ENCODE measurements around the gene DEPP1. TPM values are rescaled to one million over a fixed set of nuclear protein-coding genes. Genes with fewer than 3 reads are reported as not detected.
A peak's percentile ranks its signal among the peaks of the same experiment; 100 is the strongest.

DEPP1 gene
- total and polyA plus RNA-seq, 2 of the 4 experiments (the other 2 are of a cell fraction), result 13.6 to 30.0 TPM

DNA sequence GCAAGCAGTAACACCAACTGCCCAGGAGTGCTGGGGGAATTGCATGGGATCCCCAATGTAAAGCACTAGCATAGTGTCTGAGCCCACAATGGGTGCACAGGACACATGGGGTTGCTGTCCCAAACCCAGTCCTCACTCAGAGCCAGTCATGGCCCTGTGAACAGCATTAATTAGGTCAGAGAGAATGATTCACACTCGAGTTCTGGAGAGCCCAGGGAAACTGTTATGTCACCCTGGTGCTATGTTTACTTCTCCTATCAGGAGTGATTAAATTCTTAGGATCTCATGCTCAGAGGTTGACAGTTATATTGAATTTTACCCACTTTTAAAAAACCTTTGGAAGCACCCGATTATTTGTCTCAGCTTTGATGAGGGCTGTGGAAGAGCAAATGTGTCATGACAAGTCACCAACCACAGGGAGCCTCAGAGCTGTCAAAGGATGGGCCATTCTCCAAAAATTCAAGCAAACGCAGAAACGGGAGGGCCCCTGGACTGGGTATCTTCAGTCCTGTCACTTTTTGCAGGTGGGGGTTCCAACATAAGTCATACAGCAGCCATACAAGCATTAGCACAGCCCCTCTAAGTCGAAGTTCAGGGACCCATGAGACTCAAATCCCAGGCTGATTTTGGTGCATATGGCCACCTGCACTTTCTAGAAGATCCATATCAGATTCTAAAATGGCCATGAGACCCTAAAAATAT, 20.3 kb downstream of the DEPP1 start:
- TF ChIP-seq SMC3 (IDR thresholded peaks at IDR 0.05; ENCODE audit: low read depth, low read length) (no peak), FOS (IDR thresholded peaks at IDR 0.05; ENCODE audit: low read depth, low read length) (peak; percentile 44; the same call in 1 of the 2 replicates)
- H3K9me1 ChIP-seq (ENCODE audit: insufficient read depth, low read length), result peaks cover 6% of the 10 kb centered on the region
- H2AK9ac ChIP-seq (replicated peaks; ENCODE audit: low read depth, low read length, poor library complexity), result peak overlapping the region; percentile 17
- peak overlapping the region; percentile 4 for H2AFZ ChIP-seq (replicated peaks; ENCODE audit: low read length, poor library complexity)
- peaks cover 11 to 27% of the 10 kb centered on the region in 2 experiments; a peak in 3 of 4 replicates for H3K79me1 ChIP-seq (ENCODE audit: low read depth in 1 of 2, low read length in 2 of 2)
- H3K4me1 ChIP-seq (ENCODE audit: control insufficient read depth, insufficient read depth, low read length), result peaks cover 11% of the 10 kb centered on the region
- peaks cover 8% of the 10 kb centered on the region; the same call in 1 of the 2 replicates for H3K36me3 ChIP-seq (ENCODE audit: control insufficient read depth, insufficient read depth, low read length)
- ATAC-seq (ENCODE audit: low read depth) (no peak), DNase-seq (peak; percentile 70)
- H3K27me3 ChIP-seq (ENCODE audit: control insufficient read depth, insufficient read depth, low read length), result no peaks in the 10 kb centered on the region
- H4K20me1 ChIP-seq (ENCODE audit: insufficient read depth, low read length), result no peaks in the 10 kb centered on the region
- H3K14ac ChIP-seq (replicated peaks; ENCODE audit: low read depth, low read length), result no peak overlapping the region; the same call in 1 of the 2 replicates
- dilution Hi-C loops (cut with HindIII; ENCODE audit: low sequenced_read_pairs, unreplicated experiment), result no loop called here
- H4K5ac ChIP-seq (ENCODE audit: low read depth, low read length), result no peak overlapping the region
- H4K91ac ChIP-seq (ENCODE audit: insufficient read depth, low read depth, low read length), result no peak overlapping the region
- H3K56ac ChIP-seq (ENCODE audit: extremely low read depth, insufficient read depth, low read length), result no peak overlapping the region
- BruUV-seq (replicated peaks), result TSS peak; percentile 31
- no peak overlapping the region for H4K8ac ChIP-seq (ENCODE audit: low read depth in 2 of 2, low read length in 2 of 2)
- in situ Hi-C loops (cut with MboI; ENCODE audit: low sequenced_read_pairs), result no loop called here
- H3K4me2 ChIP-seq (ENCODE audit: low read depth, low read length), result peak overlapping the region; percentile 83
- no peak overlapping the region for H2BK15ac ChIP-seq (ENCODE audit: low read depth, low read length)
- no peak overlapping the region for H2BK120ac ChIP-seq (ENCODE audit: low read depth, low read length)
- intact Hi-C loops (cut with micrococcal nuclease), result no loop called here
- H2BK20ac ChIP-seq (ENCODE audit: low read depth, low read length), result no peak overlapping the region
- peaks cover 2% of the 10 kb centered on the region; the same call in 1 of the 2 replicates for H3K9me3 ChIP-seq (ENCODE audit: control insufficient read depth, insufficient read depth, low read length)
- no peak overlapping the region for H3K18ac ChIP-seq (ENCODE audit: low read depth, low read length)
- H3K27ac ChIP-seq (ENCODE audit: insufficient read depth, low read length), result no peak overlapping the region
- 0 out of 2 replicates have a peak overlapping the region, but pooled peaks have one; percentile 7 for H3K23ac ChIP-seq (ENCODE audit: low read depth, low read length)
- 100% methylated on average over 1 of the region's 5 CpGs; no CpG with 5 or more reads in 1 of the 2 experiments for WGBS, 2 experiments (ENCODE audit: extremely low coverage in 2 of 2, insufficient read length in 1 of 2)
- H3K9ac ChIP-seq (ENCODE audit: low read depth, low read length), result peak overlapping the region; percentile 78
- ChIA-PET CTCF (no interaction called here), POLR2A (ENCODE audit: unreplicated experiment) (no interaction called here)
- H3K4ac ChIP-seq (ENCODE audit: low read depth, low read length), result peak overlapping the region; percentile 82; the same call in 1 of the 2 replicates
- peak overlapping the region; percentile 89 for H3K4me3 ChIP-seq (ENCODE audit: insufficient read depth, low read depth, low read length)
- H2BK5ac ChIP-seq (ENCODE audit: low read depth, low read length, poor library complexity, severe bottlenecking), result no peak overlapping the region
- H2AK5ac ChIP-seq (ENCODE audit: low read depth, low read length), result peak overlapping the region; percentile 11; the same call in 1 of the 2 replicates

Measured in IMR-90 (cell line).